A549 (cell line): ENCODE measurements around the gene RDH5. TPM values are rescaled to one million over a fixed set of nuclear protein-coding genes. Genes with fewer than 3 reads are reported as not detected.

Experiments used
- ATAC-seq, 2 experiments: fragments of 200-7000 bp in 1 of 2; fragments of >200 bp in 1 of 2; cut with Nextera tagmentation in 1 of 2; cut with Tn5 transposase in 1 of 2; 3 replicates each; pipeline versions ENCODE4 v1.8.0 to v1.9.1; 2018 to 2020; ENCODE audit warnings: mild to moderate bottlenecking in 1 of 2, moderate library complexity in 1 of 2
- CTCF ChIA-PET: fragments of 300-600 bp; sonication (Branson Sonifier 250); formaldehyde crosslinking; extraction: SDS; loops from one replicate; lab custom pipeline; 2021; ENCODE audit warnings: antibody characterized with exemption, inconsistent platforms; lab: Yijun Ruan, JAX
- POLR2A ChIA-PET: fragments of 350-600 bp; formaldehyde crosslinking; extraction: SDS; loops from one replicate; lab custom pipeline; 2021; ENCODE audit warnings: antibody characterized with exemption, inconsistent platforms; lab: Yijun Ruan, JAX
- DNase-seq, 2 experiments: peaks; one replicate each; pipeline versions ENCODE4 v3.0.0 to v3.0.0-alpha.2; 2011 to 2016; ENCODE audit warnings: low read depth in 1 of 2, low spot score in 1 of 2
- FAIRE-seq: peaks from 2 replicates; lab custom pipeline; 2011; peaks lifted over from hg19 to GRCh38; lab: Jason Lieb, UNC
- H3K27ac ChIP-seq, 2 experiments: fragments of >200 bp; sonication (Bioruptor Twin); formaldehyde crosslinking; 3 replicates each; pipeline ENCODE4 v1.5.1; 2016 to 2017
- H3K4me1 ChIP-seq: fragments of >200 bp; sonication (Bioruptor Twin); formaldehyde crosslinking; 3 replicates; pipeline ENCODE4 v1.6.1; 2016
- H3K4me2 ChIP-seq: fragments of >200 bp; sonication (Bioruptor Twin); formaldehyde crosslinking; 3 replicates; pipeline ENCODE4 v1.6.1; 2016
- H3K4me3 ChIP-seq: fragments of >200 bp; sonication (Bioruptor Twin); formaldehyde crosslinking; 3 replicates; pipeline ENCODE4 v1.5.1; 2016
- H3K9me3 ChIP-seq: fragments of >200 bp; sonication (Bioruptor Twin); formaldehyde crosslinking; 3 replicates; pipeline ENCODE4 v1.6.1; 2016
- CEBPB ChIP-seq, 2 experiments: fragments of >200 bp in 1 of 2; sonication (Bioruptor Twin) in 1 of 2; formaldehyde crosslinking in 1 of 2; IDR thresholded peaks; 2 replicates each; pipeline ENCODE4 v1.6.1; 2012 to 2016
- CTCF ChIP-seq: fragments of >200 bp; sonication (Bioruptor Twin); formaldehyde crosslinking; IDR thresholded peaks from 3 replicates; pipeline ENCODE4 v1.5.1; 2016
- ESRRA ChIP-seq: fragments of 150-350 bp; IDR thresholded peaks from 2 replicates; pipeline ENCODE4 v1.6.1; 2014; ENCODE audit warnings: mild to moderate bottlenecking, low read length, borderline replicate concordance
- HDAC2 ChIP-seq: fragments of 200-600 bp; sonication (generic); IDR thresholded peaks from 2 replicates; pipeline ENCODE4 v1.6.1; 2016
- HEYL ChIP-seq: fragments of 250-450 bp; sonication (Bioruptor Pico); IDR thresholded peaks from 2 replicates; pipeline ENCODE4 v1.8.0; 2021; ENCODE audit warnings: mild to moderate bottlenecking, moderate library complexity
- HOXA7 ChIP-seq: fragments of 250-450 bp; sonication (Bioruptor Pico); IDR thresholded peaks from 2 replicates; pipeline ENCODE4 v1.5.0; 2020; ENCODE audit warnings: mild to moderate bottlenecking, moderate library complexity
- JUN ChIP-seq, 2 experiments: fragments of >200 bp; sonication (Bioruptor Twin); formaldehyde crosslinking; IDR thresholded peaks; 2 replicates in 1 of 2; 3 replicates in 1 of 2; pipeline ENCODE4 v1.6.1; 2016 to 2017
- KDM5A ChIP-seq: fragments of 200-600 bp; sonication (generic); IDR thresholded peaks from 2 replicates; pipeline ENCODE4 v1.6.1; 2016; ENCODE audit warnings: antibody characterized with exemption, mild to moderate bottlenecking
- MAZ ChIP-seq: fragments of 150-350 bp; IDR thresholded peaks from 2 replicates; pipeline ENCODE4 v1.6.1; 2014; ENCODE audit warnings: antibody characterized with exemption, low read depth, low read length, borderline replicate concordance
- MYC ChIP-seq: IDR thresholded peaks from 2 replicates; pipeline ENCODE4 v1.6.1; 2012; ENCODE audit warnings: mild to moderate bottlenecking, inconsistent platforms, low read length, improper control_type of control experiment, borderline replicate concordance
- NPAS2 ChIP-seq: fragments of 250-450 bp; sonication (Bioruptor Pico); IDR thresholded peaks from 2 replicates; pipeline ENCODE4 v1.8.0; 2022; ENCODE audit warnings: mild to moderate bottlenecking, moderate library complexity, borderline replicate concordance
- RAD21 ChIP-seq, 2 experiments: fragments of >200 bp in 1 of 2; sonication (Bioruptor Twin) in 1 of 2; formaldehyde crosslinking in 1 of 2; IDR thresholded peaks in 1 of 2; conservative IDR thresholded peaks in 1 of 2; 2 replicates in 1 of 2; 3 replicates in 1 of 2; pipeline ENCODE4 v1.6.1; 2012 to 2018; ENCODE audit warnings: inconsistent platforms in 1 of 2
- RARB ChIP-seq: fragments of 250-450 bp; sonication (Bioruptor Pico); IDR thresholded peaks from 2 replicates; pipeline ENCODE4 v1.8.0; 2021; ENCODE audit warnings: mild to moderate bottlenecking, moderate library complexity
- REST ChIP-seq: fragments of 200-600 bp; sonication (generic); IDR thresholded peaks from 2 replicates; pipeline ENCODE4 v1.6.1; 2016; ENCODE audit warnings: antibody characterized with exemption, mild to moderate bottlenecking, moderate library complexity
- SMC3 ChIP-seq: fragments of >200 bp; sonication (Bioruptor Twin); formaldehyde crosslinking; IDR thresholded peaks from 3 replicates; pipeline ENCODE4 v1.6.1; 2018; ENCODE audit warnings: inconsistent platforms
- ZNF302 ChIP-seq: fragments of 250-450 bp; sonication (Bioruptor Pico); IDR thresholded peaks from 2 replicates; pipeline ENCODE4 v1.9.0; 2021; ENCODE audit warnings: inconsistent platforms, mild to moderate bottlenecking, moderate library complexity
- WGBS: methylation state at CpG from one replicate; pipeline ENCODE4 v1.1.6; 2017; ENCODE audit errors: missing lambda C conversion rate; 5-methylcytosine and 5-hydroxymethylcytosine counted together
- polyA plus RNA-seq, 4 experiments: library from polyadenylated mRNA; depleted of rRNA in 3 of 4; stranded (reverse); fragments of >200 nt; fragmentation: RNase III in 1 of 4; extraction: RNeasy Plus Mini Kit Qiagen cat#74134 plus additional on column Dnase treatment in 1 of 4; gene quantifications; 2 replicates in 3 of 4; 3 replicates in 1 of 4; pipeline ENCODE4 v1.2.3, GENCODE V29; 2011 to 2017

Gene RDH5
- polyA plus RNA-seq, 2 of the 4 experiments (the other 2 are of a cell fraction): 4.1 to 9.1 TPM

DNA sequence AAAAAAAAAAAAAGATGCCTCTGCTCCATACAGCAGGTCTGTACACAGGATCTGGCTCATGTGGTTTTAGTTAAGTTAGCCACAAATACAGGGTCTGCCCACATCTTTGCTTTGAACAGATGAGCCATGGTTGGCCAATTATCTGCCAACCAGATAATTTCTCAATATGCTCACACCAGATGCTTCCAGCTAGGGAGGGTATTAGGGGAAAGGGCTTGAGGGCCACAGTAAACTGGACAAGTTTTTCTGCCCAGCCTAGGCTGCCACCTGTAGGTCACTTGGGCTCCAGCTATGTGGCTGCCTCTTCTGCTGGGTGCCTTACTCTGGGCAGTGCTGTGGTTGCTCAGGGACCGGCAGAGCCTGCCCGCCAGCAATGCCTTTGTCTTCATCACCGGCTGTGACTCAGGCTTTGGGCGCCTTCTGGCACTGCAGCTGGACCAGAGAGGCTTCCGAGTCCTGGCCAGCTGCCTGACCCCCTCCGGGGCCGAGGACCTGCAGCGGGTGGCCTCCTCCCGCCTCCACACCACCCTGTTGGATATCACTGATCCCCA lies 776 bp downstream of the RDH5 start:
- no peak for FAIRE-seq
- Histone ChIP-seq H3K4me2 (peak overlapping the region; percentile 35), H3K9me3 (no peaks in the 10 kb centered on the region), H3K4me3 (no peak overlapping the region), H3K27ac (peak overlapping the region; percentile 1 to 67; a peak in 4 of 6 replicates), H3K4me1 (peaks cover 59% of the 10 kb centered on the region)
- 28% methylated on average over 8 of the region's 9 CpGs for WGBS
- peak; percentile 57 to 80 for DNase-seq
- ChIA-PET CTCF (interaction anchor here (0.6 to 12.3 kb wide), 20 partner anchors 9 to 532 kb away, joined by 3 to 139 read pairs (median 6); partner anchors contain the start of genes CD63, GDF11 and ITGA7), POLR2A (interaction anchor here (1.5 to 1.9 kb wide), 2 partner anchors 9 to 39 kb away, joined by 7 to 11 read pairs; partner anchors contain the start of gene CD63)
- TF ChIP-seq SMC3 (peak; percentile 64), JUN (IDR thresholded peaks at IDR 0.05) (0 out of 5 replicates have a peak, but pooled peaks of 1 of the 2 experiments have one; percentile 22), RARB (CRISPR knock-in tag) (no peak), RAD21 (conservative IDR thresholded peaks at IDR 0.05 in 1 of 2, IDR thresholded peaks at IDR 0.05 in 1 of 2) (peak; percentile 75 to 79), CTCF (peak; percentile 70), MAZ (no peak), ZNF302 (no peak)
- peak; percentile 72 to 78 for ATAC-seq

DNA sequence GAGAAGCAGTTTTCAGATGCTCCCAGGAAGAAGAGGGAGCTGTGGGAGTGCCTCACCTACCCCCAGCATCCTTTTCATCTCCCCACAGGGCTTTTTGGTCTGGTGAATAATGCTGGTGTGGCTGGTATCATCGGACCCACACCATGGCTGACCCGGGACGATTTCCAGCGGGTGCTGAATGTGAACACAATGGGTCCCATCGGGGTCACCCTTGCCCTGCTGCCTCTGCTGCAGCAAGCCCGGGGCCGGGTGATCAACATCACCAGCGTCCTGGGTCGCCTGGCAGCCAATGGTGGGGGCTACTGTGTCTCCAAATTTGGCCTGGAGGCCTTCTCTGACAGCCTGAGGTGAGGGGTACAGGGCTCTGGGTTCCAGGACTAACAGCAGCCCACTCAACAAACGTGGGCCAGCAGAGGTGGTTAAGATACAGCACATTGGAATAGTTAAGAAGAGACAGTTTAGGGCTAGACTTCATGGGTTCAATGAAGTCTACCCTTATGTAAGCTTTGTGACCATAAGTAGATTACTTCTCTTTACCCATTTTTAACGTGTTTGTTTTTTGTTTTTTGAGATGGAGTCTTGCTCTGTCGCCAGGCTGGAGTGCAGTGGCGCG lies 1.5 kb downstream of the RDH5 start:
- Histone ChIP-seq H3K27ac (peak overlapping the region in 1 of 2 experiments; percentile 67; a peak in 3 of 6 replicates), H3K4me3 (no peak overlapping the region), H3K9me3 (no peaks in the 10 kb centered on the region), H3K4me2 (peak overlapping the region; percentile 35; the same call in 2 of the 3 replicates), H3K4me1 (peaks cover 63% of the 10 kb centered on the region)
- FAIRE-seq (no peak), ATAC-seq (peak in 1 of 2 experiments; percentile 2; a peak in 3 of 6 replicates), DNase-seq (no peak)
- ChIA-PET POLR2A (interaction anchor here (1.5 to 1.9 kb wide), 2 partner anchors 8 to 40 kb away, joined by 7 to 11 read pairs; partner anchors contain the start of gene CD63), CTCF (interaction anchor here (0.6 to 12.3 kb wide), 22 partner anchors 8 to 533 kb away, joined by 3 to 139 read pairs (median 6); partner anchors contain the start of genes CD63, GDF11 and ITGA7)
- TF ChIP-seq ESRRA (no peak), HDAC2 (no peak), KDM5A (no peak), MYC (no peak), ZNF302 (no peak), SMC3 (no peak), HOXA7 (CRISPR knock-in tag) (no peak), HEYL (no peak), NPAS2 (CRISPR knock-in tag) (no peak), REST (no peak), CEBPB (IDR thresholded peaks at IDR 0.05) (no peak)
- WGBS: 90% methylated on average over 14 of the region's 14 CpGs
